Measurements from ENCODE around the gene CAMKK2.
"Not testable (repeated sequence)": the region's sequence is repeated elsewhere in the genome, so short reads cannot be mapped to it uniquely, and the experiment has no call there.

CAMKK2 gene

GRCh38 chr12:121214855-121215745 is 81.4 kb downstream of the CAMKK2 start:
- ChIA-PET CTCF (interaction anchor here (1.2 to 5.1 kb wide), 3 partner anchors 15 to 632 kb away, joined by 3 to 29 read pairs (median 3); no protein-coding TSS in a partner anchor), POLR2A (no interaction called here)
- peak; percentile 42 for DNase-seq (ENCODE audit: low read depth, low spot score)
- TF ChIP-seq CTCF (IDR thresholded peaks at IDR 0.05; ENCODE audit: insufficient read depth, low read length, missing control alignments): no peak
- no peak overlapping the region for H3K4me3 ChIP-seq (ENCODE audit: low read depth, low read length)

- ChIA-PET CTCF (interaction anchor here (1.4 to 5.1 kb wide), 3 partner anchors 16 to 21 kb away, joined by 3 to 29 read pairs (median 7); no protein-coding TSS in a partner anchor), POLR2A (interaction anchor here (0.6 kb wide), 1 partner anchor 248 kb away, joined by 3 read pairs; no protein-coding TSS in a partner anchor)
These were observed 82.2 kb downstream of the CAMKK2 start for GRCh38 chr12:121214166-121214777.

GRCh38 chr12:121212875-121213274 is 83.6 kb downstream of the CAMKK2 start:
- TF ChIP-seq CTCF (IDR thresholded peaks at IDR 0.05; ENCODE audit: insufficient read depth, low read length, missing control alignments): no peak
- CTCF ChIA-PET: interaction anchor here (1.7 kb wide), 1 partner anchor 18 kb away, joined by 7 read pairs; no protein-coding TSS in a partner anchor
- POLR2A ChIA-PET: no interaction called here

More at GRCh38 chr12:121214166-121214777, 82.2 kb downstream of the CAMKK2 start:
- H3K4me3 ChIP-seq (ENCODE audit: low read depth, low read length): no peak overlapping the region
- TF ChIP-seq CTCF (IDR thresholded peaks at IDR 0.05; ENCODE audit: insufficient read depth, low read length, missing control alignments): no peak
- no peak for DNase-seq (ENCODE audit: low read depth, low spot score)

GRCh38 chr12:121209624-121210572 is 86.6 kb downstream of the CAMKK2 start, which contains the start of gene P2RX4:
P2RX4 (plus strand) TSS chr12:121210129; CDS start chr12:121210165, 36 bp downstream.
- POLR2A ChIA-PET: no interaction called here
- CTCF ChIA-PET: no interaction called here
- TF ChIP-seq CTCF (IDR thresholded peaks at IDR 0.05; ENCODE audit: insufficient read depth, low read length, missing control alignments): peak; percentile 24
- peak within 1 kb of the TSS; percentile 67 for H3K4me3 ChIP-seq (ENCODE audit: low read depth, low read length)
- DNase-seq (ENCODE audit: low read depth, low spot score): no peak

More at GRCh38 chr12:121212875-121213274, 83.6 kb downstream of the CAMKK2 start:
- no peak for DNase-seq (ENCODE audit: low read depth, low spot score)
- no peak overlapping the region for H3K4me3 ChIP-seq (ENCODE audit: low read depth, low read length)

GRCh38 chr12:121209221-121209620 is 87.3 kb downstream of the CAMKK2 start:
- no peak for TF ChIP-seq CTCF (IDR thresholded peaks at IDR 0.05; ENCODE audit: insufficient read depth, low read length, missing control alignments)
- DNase-seq (ENCODE audit: low read depth, low spot score): no peak
- CTCF ChIA-PET: no interaction called here
- POLR2A ChIA-PET: no interaction called here
- peak overlapping the region; percentile 67 for H3K4me3 ChIP-seq (ENCODE audit: low read depth, low read length)

GRCh38 chr12:121208571-121208970 is 87.9 kb downstream of the CAMKK2 start:
- CTCF ChIA-PET; POLR2A ChIA-PET; H3K4me3 ChIP-seq (ENCODE audit: low read depth, low read length); DNase-seq (ENCODE audit: low read depth, low spot score): not testable (repeated sequence)

Data from AG04449 (cell line).